ENCODE measurements around the gene MAPK8IP2.

MAPK8IP2 gene

GRCh38 chr22:50622723-50623327 is 22.2 kb downstream of the MAPK8IP2 start:
- peaks cover 7 to 11% of the 10 kb centered on the region in 2 donors for H3K27me3 ChIP-seq (ENCODE audit: control insufficient read depth in 1 of 2, insufficient read depth in 2 of 2, low read length in 2 of 2)
- no peak overlapping the region for H3K27ac ChIP-seq (ENCODE audit: low read depth, low read length)
- H3K9me3 ChIP-seq (ENCODE audit: low read length), result no peaks in the 10 kb centered on the region
- no peak overlapping the region for H3K9ac ChIP-seq (ENCODE audit: low read length)
- H3K36me3 ChIP-seq (ENCODE audit: insufficient read depth, low read length), result no peaks in the 10 kb centered on the region
- H3K4me3 ChIP-seq (ENCODE audit: low read depth in 1 of 2, low read length in 2 of 2), result no peak overlapping the region
- peaks cover 6% of the 10 kb centered on the region for H3K4me1 ChIP-seq (ENCODE audit: insufficient read depth, low read length)

- H3K4me3 ChIP-seq (ENCODE audit: low read depth in 1 of 2, low read length in 2 of 2), result no peak overlapping the region
- H3K9ac ChIP-seq (ENCODE audit: low read length), result no peak overlapping the region
- H3K36me3 ChIP-seq (ENCODE audit: insufficient read depth, low read length), result no peaks in the 10 kb centered on the region
- H3K27ac ChIP-seq (ENCODE audit: low read depth, low read length), result no peak overlapping the region
- peaks cover 5 to 11% of the 10 kb centered on the region in 2 donors for H3K27me3 ChIP-seq (ENCODE audit: control insufficient read depth in 1 of 2, insufficient read depth in 2 of 2, low read length in 2 of 2)
- H3K9me3 ChIP-seq (ENCODE audit: low read length), result no peaks in the 10 kb centered on the region
- H3K4me1 ChIP-seq (ENCODE audit: insufficient read depth, low read length), result peaks cover 14% of the 10 kb centered on the region
Measured at GRCh38 chr22:50624347-50625130, 23.9 kb downstream of the MAPK8IP2 start.

- Histone ChIP-seq H3K36me3 (ENCODE audit: insufficient read depth, low read length) (no peaks in the 10 kb centered on the region), H3K9me3 (ENCODE audit: low read length) (no peaks in the 10 kb centered on the region), H3K4me1 (ENCODE audit: insufficient read depth, low read length) (peaks cover 14% of the 10 kb centered on the region), H3K9ac (ENCODE audit: low read length) (no peak overlapping the region), H3K27me3 (ENCODE audit: control insufficient read depth in 1 of 2, insufficient read depth in 2 of 2, low read length in 2 of 2) (peaks cover 0 to 11% of the 10 kb centered on the region in 2 donors), H3K27ac (ENCODE audit: low read depth, low read length) (no peak overlapping the region), H3K4me3 (ENCODE audit: low read depth in 1 of 2, low read length in 2 of 2) (no peak overlapping the region)
Measured at GRCh38 chr22:50625131-50625567, 24.6 kb downstream of the MAPK8IP2 start.

GRCh38 chr22:50625568-50626313 is 25.1 kb downstream of the MAPK8IP2 start:
- H3K4me3 ChIP-seq (ENCODE audit: low read depth in 1 of 2, low read length in 2 of 2), result no peak overlapping the region
- H3K4me1 ChIP-seq (ENCODE audit: insufficient read depth, low read length), result peaks cover 14% of the 10 kb centered on the region

GRCh38 chr22:50626314-50626849 is 25.8 kb downstream of the MAPK8IP2 start:
- H3K27me3 ChIP-seq (ENCODE audit: control insufficient read depth in 1 of 2, insufficient read depth in 2 of 2, low read length in 2 of 2), result peaks cover 0 to 2% of the 10 kb centered on the region in 2 donors
- no peak overlapping the region for H3K4me3 ChIP-seq (ENCODE audit: low read depth in 1 of 2, low read length in 2 of 2)
- no peaks in the 10 kb centered on the region for H3K36me3 ChIP-seq (ENCODE audit: insufficient read depth, low read length)
- no peak overlapping the region for H3K9ac ChIP-seq (ENCODE audit: low read length)
- peaks cover 14% of the 10 kb centered on the region for H3K4me1 ChIP-seq (ENCODE audit: insufficient read depth, low read length)
- H3K27ac ChIP-seq (ENCODE audit: low read depth, low read length), result no peak overlapping the region
- no peaks in the 10 kb centered on the region for H3K9me3 ChIP-seq (ENCODE audit: low read length)

More at GRCh38 chr22:50625568-50626313, 25.1 kb downstream of the MAPK8IP2 start:
- Histone ChIP-seq H3K27me3 (ENCODE audit: control insufficient read depth in 1 of 2, insufficient read depth in 2 of 2, low read length in 2 of 2) (peaks cover 0 to 9% of the 10 kb centered on the region in 2 donors), H3K9me3 (ENCODE audit: low read length) (no peaks in the 10 kb centered on the region), H3K27ac (ENCODE audit: low read depth, low read length) (no peak overlapping the region), H3K9ac (ENCODE audit: low read length) (no peak overlapping the region), H3K36me3 (ENCODE audit: insufficient read depth, low read length) (no peaks in the 10 kb centered on the region)

GRCh38 chr22:50626850-50627641 is 26.5 kb downstream of the MAPK8IP2 start:
- no peaks in the 10 kb centered on the region for H3K9me3 ChIP-seq (ENCODE audit: low read length)
- H3K9ac ChIP-seq (ENCODE audit: low read length), result no peak overlapping the region
- H3K36me3 ChIP-seq (ENCODE audit: insufficient read depth, low read length), result no peaks in the 10 kb centered on the region
- H3K4me3 ChIP-seq (ENCODE audit: low read depth in 1 of 2, low read length in 2 of 2), result peak overlapping the region; percentile 72 to 76
- H3K27me3 ChIP-seq (ENCODE audit: control insufficient read depth in 1 of 2, insufficient read depth in 2 of 2, low read length in 2 of 2), result no peaks in the 10 kb centered on the region
- peaks cover 14% of the 10 kb centered on the region for H3K4me1 ChIP-seq (ENCODE audit: insufficient read depth, low read length)
- H3K27ac ChIP-seq (ENCODE audit: low read depth, low read length), result peak overlapping the region; percentile 84

GRCh38 chr22:50627642-50628542 is 27.3 kb downstream of the MAPK8IP2 start, which contains the start of gene ARSA:
TSS of gene ARSA (minus strand) at chr22:50628152. CDS start at chr22:50627779, 373 bp downstream.
- peaks cover 14% of the 10 kb centered on the region for H3K4me1 ChIP-seq (ENCODE audit: insufficient read depth, low read length)
- H3K36me3 ChIP-seq (ENCODE audit: insufficient read depth, low read length), result no peaks in the 10 kb centered on the region
- no peaks in the 10 kb centered on the region for H3K9me3 ChIP-seq (ENCODE audit: low read length)
- H3K9ac ChIP-seq (ENCODE audit: low read length), result peak within 1 kb of the TSS; percentile 72
- peak within 1 kb of the TSS; percentile 76 to 97 for H3K4me3 ChIP-seq (ENCODE audit: low read depth in 1 of 2, low read length in 2 of 2)
- no peaks in the 10 kb centered on the region for H3K27me3 ChIP-seq (ENCODE audit: control insufficient read depth in 1 of 2, insufficient read depth in 2 of 2, low read length in 2 of 2)
- H3K27ac ChIP-seq (ENCODE audit: low read depth, low read length), result peak within 1 kb of the TSS; percentile 84

- peaks cover 14% of the 10 kb centered on the region for H3K4me1 ChIP-seq (ENCODE audit: insufficient read depth, low read length)
- peak overlapping the region; percentile 74 for H3K27ac ChIP-seq (ENCODE audit: low read depth, low read length)
- H3K36me3 ChIP-seq (ENCODE audit: insufficient read depth, low read length), result no peaks in the 10 kb centered on the region
- no peaks in the 10 kb centered on the region for H3K27me3 ChIP-seq (ENCODE audit: control insufficient read depth in 1 of 2, insufficient read depth in 2 of 2, low read length in 2 of 2)
- H3K4me3 ChIP-seq (ENCODE audit: low read depth in 1 of 2, low read length in 2 of 2), result peak overlapping the region; percentile 56 to 97
- no peaks in the 10 kb centered on the region for H3K9me3 ChIP-seq (ENCODE audit: low read length)
- peak overlapping the region; percentile 72 for H3K9ac ChIP-seq (ENCODE audit: low read length)
Measured at GRCh38 chr22:50628543-50629134, 28.0 kb downstream of the MAPK8IP2 start.

- H3K9ac ChIP-seq (ENCODE audit: low read length), result no peak overlapping the region
- no peaks in the 10 kb centered on the region for H3K9me3 ChIP-seq (ENCODE audit: low read length)
- H3K4me3 ChIP-seq (ENCODE audit: low read depth in 1 of 2, low read length in 2 of 2), result no peak overlapping the region
- H3K27me3 ChIP-seq (ENCODE audit: control insufficient read depth in 1 of 2, insufficient read depth in 2 of 2, low read length in 2 of 2), result no peaks in the 10 kb centered on the region
- H3K27ac ChIP-seq (ENCODE audit: low read depth, low read length), result no peak overlapping the region
- H3K4me1 ChIP-seq (ENCODE audit: insufficient read depth, low read length), result peaks cover 14% of the 10 kb centered on the region
- no peaks in the 10 kb centered on the region for H3K36me3 ChIP-seq (ENCODE audit: insufficient read depth, low read length)
Measured at GRCh38 chr22:50630376-50630775, 29.8 kb downstream of the MAPK8IP2 start.

GRCh38 chr22:50633086-50633485 is 32.5 kb downstream of the MAPK8IP2 start:
- Histone ChIP-seq H3K4me3 (ENCODE audit: low read depth in 1 of 2, low read length in 2 of 2) (no peak overlapping the region), H3K9ac (ENCODE audit: low read length) (no peak overlapping the region), H3K36me3 (ENCODE audit: insufficient read depth, low read length) (no peaks in the 10 kb centered on the region)

More at GRCh38 chr22:50633086-50633485, 32.5 kb downstream of the MAPK8IP2 start:
- H3K9me3 ChIP-seq (ENCODE audit: low read length), result no peaks in the 10 kb centered on the region
- no peak overlapping the region for H3K27ac ChIP-seq (ENCODE audit: low read depth, low read length)
- peaks cover 8% of the 10 kb centered on the region for H3K4me1 ChIP-seq (ENCODE audit: insufficient read depth, low read length)
- H3K27me3 ChIP-seq (ENCODE audit: control insufficient read depth in 1 of 2, insufficient read depth in 2 of 2, low read length in 2 of 2), result no peaks in the 10 kb centered on the region
